ENCODE measurements around the gene PCDHGA1.

DNA sequence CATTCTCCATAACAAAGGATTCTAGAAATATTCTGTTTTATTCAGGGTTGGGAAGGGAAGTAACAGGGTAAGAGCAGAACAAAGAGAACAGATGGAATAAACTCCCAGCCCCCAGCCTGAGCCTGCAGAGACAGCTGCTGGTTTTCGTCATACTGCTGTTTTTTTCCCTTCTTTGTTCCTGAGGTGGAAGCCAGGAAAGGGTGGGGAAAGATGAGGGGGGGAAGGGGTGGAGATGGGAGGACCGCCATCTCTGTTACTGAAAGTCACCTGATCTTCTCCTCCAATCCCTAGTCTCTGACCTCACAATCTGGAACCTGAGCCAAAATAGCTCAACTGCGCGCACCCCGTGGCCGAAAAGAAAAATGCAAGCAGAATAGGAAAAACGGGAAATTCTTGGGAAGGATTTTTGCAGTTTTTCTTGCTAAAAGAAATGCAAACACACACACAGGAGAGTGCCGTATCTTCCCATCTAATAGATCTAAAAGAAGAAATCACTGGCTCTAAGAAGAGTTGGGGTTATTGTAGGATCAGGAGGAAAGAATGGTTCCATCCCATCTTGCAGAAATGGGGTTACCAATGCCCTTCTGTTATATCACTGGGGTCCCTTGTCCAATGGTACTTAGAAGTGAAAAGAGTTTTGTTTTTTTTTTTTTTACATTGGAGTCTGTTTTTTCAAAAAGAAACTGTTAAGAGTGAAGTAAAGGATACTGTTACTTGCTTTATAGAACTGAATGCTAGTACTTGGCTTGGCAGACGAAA lies 230.6 kb downstream of the PCDHGA1 start:
- TF ChIP-seq ZNF274 (IDR thresholded peaks at IDR 0.05; ENCODE audit: low read depth, low read length) (no peak), SUZ12 (IDR thresholded peaks at IDR 0.05; ENCODE audit: extremely low read depth, insufficient read depth, insufficient read length) (no peak), YY1 (IDR thresholded peaks at IDR 0.05; ENCODE audit: insufficient read depth, insufficient read length) (peak; percentile 47)
